Measurements from ENCODE around the gene CDC14C. TPM values are rescaled to one million over a fixed set of nuclear protein-coding genes. Genes with fewer than 3 reads are reported as not detected.

CDC14C gene
- polyA plus RNA-seq, 1 donor from 2014 or later = not detected

DNA sequence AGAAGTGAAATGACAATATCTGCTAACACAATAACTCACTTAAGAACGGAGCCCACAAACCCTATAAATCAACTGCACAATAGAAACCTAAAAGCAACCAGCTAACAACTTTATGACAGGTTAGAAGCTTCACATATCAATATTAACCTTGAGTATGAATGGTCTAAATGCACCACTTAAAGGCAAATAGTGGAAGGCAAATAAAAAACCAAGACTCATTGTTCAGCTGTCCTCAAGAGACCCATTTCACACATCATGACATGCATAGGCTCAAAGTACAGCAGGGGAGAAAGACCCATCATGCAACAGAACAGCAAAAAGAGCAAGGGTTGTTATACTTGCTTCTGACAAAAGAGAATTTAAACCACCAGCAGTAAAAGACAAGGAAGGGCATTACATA, 46.8 kb downstream of the CDC14C start:
- Histone ChIP-seq H2AFZ (ENCODE audit: low read depth, low read length) (no peak overlapping the region), H3K79me2 (replicated peaks; ENCODE audit: insufficient read depth, low read length) (no peaks in the 10 kb centered on the region), H3K27me3 (ENCODE audit: insufficient read depth, low read depth, low read length) (no peaks in the 10 kb centered on the region), H3K9ac (ENCODE audit: low read length) (no peak overlapping the region), H3K9me2 (ENCODE audit: insufficient read depth, low read length) (no peaks in the 10 kb centered on the region), H3K9me3 (ENCODE audit: low read length) (no peaks in the 10 kb centered on the region), H4K20me1 (ENCODE audit: insufficient read depth) (no peaks in the 10 kb centered on the region), H3K4me2 (ENCODE audit: low read length) (no peak overlapping the region), H3F3A (ENCODE audit: insufficient read depth, low read length, poor library complexity, severe bottlenecking) (no peaks in the 10 kb centered on the region), H3K4me3 (ENCODE audit: low read length) (no peak overlapping the region), H3K36me3 (ENCODE audit: insufficient read depth, low read length) (no peaks in the 10 kb centered on the region), H3K27ac (ENCODE audit: low read length) (no peak overlapping the region)
- TF ChIP-seq TAF1 (IDR thresholded peaks at IDR 0.05; ENCODE audit: low read depth) (no peak), MXI1 (conservative IDR thresholded peaks at IDR 0.05; ENCODE audit: poor library complexity, severe bottlenecking) (no peak), EZH2 (IDR thresholded peaks at IDR 0.05; ENCODE audit: borderline replicate concordance, insufficient read depth, low read length, poor library complexity, severe bottlenecking) (no peak), EP300 (conservative IDR thresholded peaks at IDR 0.05; ENCODE audit: poor library complexity, severe bottlenecking) (peak; percentile 91), SMC3 (conservative IDR thresholded peaks at IDR 0.05; ENCODE audit: poor library complexity) (no peak), RAD21 (conservative IDR thresholded peaks at IDR 0.05) (no peak), POLR2AphosphoS5 (IDR thresholded peaks at IDR 0.05) (peak; percentile 83)
- TF ChIP-seq, protein P1, sequence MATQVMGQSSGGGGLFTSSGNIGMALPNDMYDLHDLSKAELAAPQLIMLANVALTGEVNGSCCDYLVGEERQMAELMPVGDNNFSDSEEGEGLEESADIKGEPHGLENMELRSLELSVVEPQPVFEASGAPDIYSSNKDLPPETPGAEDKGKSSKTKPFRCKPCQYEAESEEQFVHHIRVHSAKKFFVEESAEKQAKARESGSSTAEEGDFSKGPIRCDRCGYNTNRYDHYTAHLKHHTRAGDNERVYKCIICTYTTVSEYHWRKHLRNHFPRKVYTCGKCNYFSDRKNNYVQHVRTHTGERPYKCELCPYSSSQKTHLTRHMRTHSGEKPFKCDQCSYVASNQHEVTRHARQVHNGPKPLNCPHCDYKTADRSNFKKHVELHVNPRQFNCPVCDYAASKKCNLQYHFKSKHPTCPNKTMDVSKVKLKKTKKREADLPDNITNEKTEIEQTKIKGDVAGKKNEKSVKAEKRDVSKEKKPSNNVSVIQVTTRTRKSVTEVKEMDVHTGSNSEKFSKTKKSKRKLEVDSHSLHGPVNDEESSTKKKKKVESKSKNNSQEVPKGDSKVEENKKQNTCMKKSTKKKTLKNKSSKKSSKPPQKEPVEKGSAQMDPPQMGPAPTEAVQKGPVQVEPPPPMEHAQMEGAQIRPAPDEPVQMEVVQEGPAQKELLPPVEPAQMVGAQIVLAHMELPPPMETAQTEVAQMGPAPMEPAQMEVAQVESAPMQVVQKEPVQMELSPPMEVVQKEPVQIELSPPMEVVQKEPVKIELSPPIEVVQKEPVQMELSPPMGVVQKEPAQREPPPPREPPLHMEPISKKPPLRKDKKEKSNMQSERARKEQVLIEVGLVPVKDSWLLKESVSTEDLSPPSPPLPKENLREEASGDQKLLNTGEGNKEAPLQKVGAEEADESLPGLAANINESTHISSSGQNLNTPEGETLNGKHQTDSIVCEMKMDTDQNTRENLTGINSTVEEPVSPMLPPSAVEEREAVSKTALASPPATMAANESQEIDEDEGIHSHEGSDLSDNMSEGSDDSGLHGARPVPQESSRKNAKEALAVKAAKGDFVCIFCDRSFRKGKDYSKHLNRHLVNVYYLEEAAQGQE (IDR thresholded peaks at IDR 0.05; ENCODE audit: borderline replicate concordance) = peak; percentile 33
- TF ChIP-seq, protein P2, sequence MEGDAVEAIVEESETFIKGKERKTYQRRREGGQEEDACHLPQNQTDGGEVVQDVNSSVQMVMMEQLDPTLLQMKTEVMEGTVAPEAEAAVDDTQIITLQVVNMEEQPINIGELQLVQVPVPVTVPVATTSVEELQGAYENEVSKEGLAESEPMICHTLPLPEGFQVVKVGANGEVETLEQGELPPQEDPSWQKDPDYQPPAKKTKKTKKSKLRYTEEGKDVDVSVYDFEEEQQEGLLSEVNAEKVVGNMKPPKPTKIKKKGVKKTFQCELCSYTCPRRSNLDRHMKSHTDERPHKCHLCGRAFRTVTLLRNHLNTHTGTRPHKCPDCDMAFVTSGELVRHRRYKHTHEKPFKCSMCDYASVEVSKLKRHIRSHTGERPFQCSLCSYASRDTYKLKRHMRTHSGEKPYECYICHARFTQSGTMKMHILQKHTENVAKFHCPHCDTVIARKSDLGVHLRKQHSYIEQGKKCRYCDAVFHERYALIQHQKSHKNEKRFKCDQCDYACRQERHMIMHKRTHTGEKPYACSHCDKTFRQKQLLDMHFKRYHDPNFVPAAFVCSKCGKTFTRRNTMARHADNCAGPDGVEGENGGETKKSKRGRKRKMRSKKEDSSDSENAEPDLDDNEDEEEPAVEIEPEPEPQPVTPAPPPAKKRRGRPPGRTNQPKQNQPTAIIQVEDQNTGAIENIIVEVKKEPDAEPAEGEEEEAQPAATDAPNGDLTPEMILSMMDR (IDR thresholded peaks at IDR 0.05; ENCODE audit: poor library complexity, severe bottlenecking) = no peak

DNA sequence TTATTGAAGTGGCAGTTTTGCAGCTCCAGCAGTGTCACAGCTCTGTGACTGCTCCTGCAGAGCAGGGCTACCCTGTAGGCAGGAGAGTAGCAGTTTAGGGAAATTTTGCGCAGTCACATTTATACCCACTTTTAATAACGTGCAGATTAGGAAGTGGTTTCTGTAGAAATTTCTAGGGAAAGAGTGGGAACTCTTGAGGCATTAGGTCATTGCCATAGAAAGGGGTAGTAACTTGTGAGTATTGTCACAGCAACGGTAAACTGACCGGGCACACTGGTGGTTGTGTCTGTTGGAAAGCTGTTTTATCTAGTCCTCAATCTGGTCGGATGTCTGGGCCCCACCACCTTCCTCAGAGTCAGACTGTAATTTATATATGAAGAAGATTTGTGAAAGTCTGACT, 51.9 kb downstream of the CDC14C start:
- Histone ChIP-seq H3K4me3 (ENCODE audit: low read length) (no peak overlapping the region), H2AFZ (ENCODE audit: low read depth, low read length) (no peak overlapping the region), H3K9ac (ENCODE audit: low read length) (no peak overlapping the region), H3K27me3 (ENCODE audit: insufficient read depth, low read depth, low read length) (no peaks in the 10 kb centered on the region), H3K27ac (ENCODE audit: low read length) (no peak overlapping the region), H3K79me2 (replicated peaks; ENCODE audit: insufficient read depth, low read length) (no peaks in the 10 kb centered on the region), H3K36me3 (ENCODE audit: insufficient read depth, low read length) (no peaks in the 10 kb centered on the region), H3K4me2 (ENCODE audit: low read length) (no peak overlapping the region), H3K9me3 (ENCODE audit: low read length) (no peaks in the 10 kb centered on the region), H3K9me2 (ENCODE audit: insufficient read depth, low read length) (no peaks in the 10 kb centered on the region), H3F3A (ENCODE audit: insufficient read depth, low read length, poor library complexity, severe bottlenecking) (no peaks in the 10 kb centered on the region), H4K20me1 (ENCODE audit: insufficient read depth) (no peaks in the 10 kb centered on the region)
- no peak for TF ChIP-seq RAD21 (conservative IDR thresholded peaks at IDR 0.05)
- no peak for TF ChIP-seq EP300 (conservative IDR thresholded peaks at IDR 0.05; ENCODE audit: poor library complexity, severe bottlenecking)
- TF ChIP-seq TAF1 (IDR thresholded peaks at IDR 0.05; ENCODE audit: low read depth) = no peak
- TF ChIP-seq, protein P1 (IDR thresholded peaks at IDR 0.05; ENCODE audit: borderline replicate concordance) = no peak
- TF ChIP-seq POLR2AphosphoS5 (IDR thresholded peaks at IDR 0.05) = no peak
- TF ChIP-seq SMC3 (conservative IDR thresholded peaks at IDR 0.05; ENCODE audit: poor library complexity) = no peak
- TF ChIP-seq EZH2 (IDR thresholded peaks at IDR 0.05; ENCODE audit: borderline replicate concordance, insufficient read depth, low read length, poor library complexity, severe bottlenecking) = no peak
- TF ChIP-seq, protein P2 (IDR thresholded peaks at IDR 0.05; ENCODE audit: poor library complexity, severe bottlenecking) = no peak
- TF ChIP-seq MXI1 (conservative IDR thresholded peaks at IDR 0.05; ENCODE audit: poor library complexity, severe bottlenecking) = no peak
